GM21737 (cell line): ENCODE data around the gene ACTR3C.
"Not testable (repeated sequence)": the region's sequence is repeated elsewhere in the genome, so short reads cannot be mapped to it uniquely, and the experiment has no call there.

Experiments
- ATAC-seq: cut with Tn5 transposase; IDR thresholded peaks from one replicate; pipeline ENCODE4 v1.9.1; 2021; ENCODE audit warnings: mild to moderate bottlenecking, moderate library complexity; ENCODE audit not compliant: unreplicated experiment

Gene ACTR3C

DNA sequence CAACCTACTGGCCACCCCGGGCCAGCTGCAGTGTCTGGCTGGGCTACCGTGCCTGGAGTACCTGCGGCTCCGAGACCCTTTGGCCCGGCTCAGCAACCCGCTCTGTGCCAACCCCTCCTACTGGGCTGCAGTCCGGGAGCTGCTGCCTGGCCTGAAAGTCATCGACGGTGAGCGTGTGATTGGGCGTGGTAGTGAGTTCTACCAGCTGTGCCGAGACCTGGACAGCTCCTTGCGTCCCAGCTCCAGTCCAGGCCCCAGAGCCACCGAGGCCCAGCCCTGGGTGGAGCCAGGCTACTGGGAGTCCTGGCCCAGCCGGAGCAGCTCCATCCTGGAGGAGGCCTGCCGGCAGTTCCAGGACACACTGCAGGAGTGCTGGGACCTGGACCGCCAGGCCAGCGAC lies 13.8 kb upstream of the ACTR3C start:
- no peak for ATAC-seq

DNA sequence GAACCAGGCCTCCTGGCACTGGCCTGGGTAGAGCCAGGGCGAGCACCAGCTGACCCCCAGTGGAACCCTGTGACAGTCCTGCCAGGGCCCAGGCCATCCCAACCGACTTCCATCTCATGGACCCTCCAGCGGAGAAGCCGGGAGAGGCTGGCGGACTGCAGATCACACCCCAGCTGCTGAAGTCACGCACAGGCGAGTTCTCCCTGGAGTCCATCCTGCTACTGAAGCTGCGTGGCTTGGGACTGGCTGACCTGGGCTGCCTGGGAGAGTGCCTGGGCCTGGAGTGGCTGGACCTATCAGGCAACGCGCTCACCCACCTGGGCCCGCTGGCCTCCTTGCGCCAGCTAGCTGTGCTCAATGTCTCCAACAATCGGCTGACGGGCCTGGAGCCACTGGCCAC lies 13.4 kb upstream of the ACTR3C start:
- ATAC-seq: no peak

DNA sequence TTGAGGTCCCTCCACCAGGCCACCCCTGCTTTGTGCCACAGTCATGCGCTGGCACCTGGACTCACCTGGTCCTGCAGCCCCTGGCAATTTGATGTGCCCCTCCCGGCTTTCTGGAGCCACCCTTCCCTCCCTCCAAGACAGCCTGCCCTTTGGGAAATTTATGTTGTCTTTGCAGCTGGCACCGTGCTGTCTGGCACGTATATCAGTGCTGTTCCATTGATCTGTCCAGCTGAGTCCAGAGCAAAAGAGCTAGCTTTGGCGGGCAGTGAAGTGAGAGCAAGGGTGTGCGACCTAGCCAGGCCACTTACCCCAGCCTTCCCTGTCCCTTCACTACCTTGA lies 12.4 kb upstream of the ACTR3C start:
- ATAC-seq: no peak

DNA sequence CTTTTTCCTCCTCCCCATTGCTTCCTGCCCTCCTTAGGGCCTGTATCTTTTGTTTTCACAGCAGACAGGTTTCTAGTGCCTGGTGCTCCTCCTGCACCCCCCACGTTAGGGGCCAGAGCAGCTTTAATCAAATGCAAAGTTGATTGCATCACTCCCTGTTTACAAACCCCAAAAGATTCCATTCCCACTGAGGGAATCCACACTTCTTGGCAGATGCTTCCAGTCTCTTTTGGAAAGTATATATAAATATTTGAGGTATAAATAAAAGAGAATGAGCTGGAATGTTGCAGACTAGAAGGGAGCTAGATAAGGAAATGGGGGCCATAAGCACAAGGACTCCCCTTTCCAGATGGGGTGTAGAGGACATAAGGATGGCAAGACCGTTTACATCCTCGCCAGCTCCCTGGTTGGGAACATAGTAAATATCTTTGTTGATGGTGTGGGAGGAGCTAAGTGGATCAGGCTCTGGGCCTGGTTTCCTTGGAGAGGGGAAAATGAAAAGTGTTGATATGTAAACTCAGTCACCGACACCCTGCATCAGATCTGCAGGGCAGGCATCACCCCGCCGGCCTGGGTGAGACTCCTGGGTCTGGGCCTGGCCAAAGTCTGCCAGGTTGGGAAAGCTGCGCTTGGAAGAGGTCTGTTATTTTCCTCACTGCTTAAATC lies 11.9 kb upstream of the ACTR3C start:
- no peak for ATAC-seq

DNA sequence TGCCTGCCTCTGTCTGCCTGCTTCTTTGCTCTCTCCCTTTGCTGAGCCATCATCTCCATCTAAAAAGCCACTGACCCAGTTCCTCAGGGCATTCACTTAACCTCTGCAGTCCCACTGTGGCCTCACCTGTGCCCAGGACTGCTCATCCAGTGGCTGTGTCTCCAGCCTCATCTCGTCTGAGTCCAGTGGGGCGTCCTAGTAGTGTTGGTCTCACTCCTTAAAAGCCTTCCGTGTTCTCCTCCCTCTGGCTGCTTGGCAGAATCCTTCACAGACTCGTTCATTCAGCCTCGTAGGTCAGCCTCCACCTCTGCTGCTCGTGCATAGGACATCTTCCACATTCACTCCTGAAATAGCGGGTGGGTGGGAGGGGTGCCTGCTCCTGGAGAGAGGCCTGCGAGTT lies 10.8 kb upstream of the ACTR3C start:
- no peak for ATAC-seq

DNA sequence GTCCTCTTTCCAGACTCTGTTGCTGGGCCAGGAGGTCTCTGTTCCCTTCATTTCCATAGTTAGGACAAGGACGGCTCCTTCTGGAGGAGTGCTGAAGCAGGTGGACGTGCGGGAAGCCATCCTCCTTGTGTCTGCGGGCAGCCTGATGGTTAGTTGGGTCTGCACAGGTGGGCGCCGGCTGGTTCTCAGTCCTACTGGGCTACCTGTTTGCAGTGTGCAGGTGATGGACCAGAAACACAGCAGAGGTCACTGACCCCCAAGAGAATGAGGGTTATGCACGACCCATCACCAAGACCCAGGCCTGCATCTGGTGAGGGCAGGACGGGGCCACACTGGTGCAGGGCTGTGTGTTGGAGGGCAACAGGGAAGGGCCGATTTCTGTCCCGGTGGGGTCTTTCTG lies 10.3 kb upstream of the ACTR3C start:
- ATAC-seq: no peak

DNA sequence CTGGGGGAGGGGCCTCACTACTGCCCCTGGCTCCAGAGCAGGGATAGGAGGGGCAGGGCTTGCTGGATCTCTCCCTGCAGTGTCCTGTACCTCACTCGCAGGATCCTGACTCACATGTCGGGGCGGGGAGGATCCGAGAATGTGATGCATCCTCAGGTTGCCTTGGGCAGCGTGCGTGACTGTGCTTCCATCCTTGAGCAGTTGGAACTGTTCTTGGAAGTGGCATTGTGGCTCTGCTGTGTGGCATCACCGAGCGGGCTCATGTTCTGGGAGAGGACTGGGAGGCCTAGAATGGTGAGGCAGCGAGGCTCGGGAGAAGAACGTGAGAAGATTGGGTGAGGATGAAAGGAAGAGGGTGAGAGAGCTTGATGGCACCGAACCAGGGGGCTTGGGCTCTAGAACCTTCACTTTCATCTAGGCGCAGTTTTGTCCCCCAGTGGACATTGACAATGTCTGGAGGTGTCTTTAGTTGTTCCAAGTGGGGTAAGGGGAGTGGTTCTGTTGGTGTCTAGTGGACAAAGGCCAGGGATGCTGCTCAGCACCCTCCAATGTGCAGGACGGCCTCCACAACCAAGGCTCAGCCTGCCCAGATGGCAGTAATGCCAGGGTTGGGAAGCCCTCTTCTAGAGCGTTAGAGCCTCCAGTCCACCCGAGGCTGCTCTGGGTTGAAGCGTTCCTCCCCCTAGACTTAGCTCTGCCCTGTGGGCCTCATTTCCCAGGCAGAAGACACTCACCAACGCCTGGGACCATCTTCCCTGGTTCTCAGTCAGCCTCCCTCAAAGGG lies 9.7 kb upstream of the ACTR3C start:
- ATAC-seq: no peak

DNA sequence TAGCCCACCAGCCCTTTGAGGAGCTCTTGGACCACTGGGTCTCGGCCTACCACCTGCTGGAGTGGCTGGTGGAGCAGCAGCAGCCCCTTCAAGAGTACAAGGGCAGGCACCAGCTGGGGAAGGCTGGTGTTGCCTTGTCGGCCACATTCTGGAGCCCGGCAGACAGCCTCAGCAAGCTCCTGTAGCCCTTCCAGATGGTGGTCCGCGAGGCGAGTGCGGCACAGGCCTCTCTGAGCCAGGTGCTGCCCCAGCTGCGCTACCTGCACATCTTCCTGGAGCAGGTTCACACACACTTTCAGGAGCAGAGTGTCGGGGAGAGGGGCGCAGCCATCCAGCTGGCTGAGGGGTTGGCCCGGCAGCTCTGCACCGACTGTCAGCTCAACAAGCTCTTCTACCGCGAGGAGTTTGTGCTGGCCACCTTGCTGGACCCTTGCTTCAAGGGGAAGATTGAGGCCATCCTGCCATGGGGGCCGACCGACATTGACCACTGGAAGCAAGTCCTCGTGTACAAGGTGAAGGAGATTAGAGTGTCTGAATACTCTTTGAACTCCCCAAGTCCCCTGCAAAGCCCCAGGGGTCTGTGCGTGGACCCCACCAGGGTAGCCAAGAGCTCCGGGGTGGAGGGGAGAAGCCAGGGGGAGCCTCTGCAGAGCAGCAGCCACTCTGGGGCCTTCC lies 7.0 kb upstream of the ACTR3C start:
- ATAC-seq: no peak

DNA sequence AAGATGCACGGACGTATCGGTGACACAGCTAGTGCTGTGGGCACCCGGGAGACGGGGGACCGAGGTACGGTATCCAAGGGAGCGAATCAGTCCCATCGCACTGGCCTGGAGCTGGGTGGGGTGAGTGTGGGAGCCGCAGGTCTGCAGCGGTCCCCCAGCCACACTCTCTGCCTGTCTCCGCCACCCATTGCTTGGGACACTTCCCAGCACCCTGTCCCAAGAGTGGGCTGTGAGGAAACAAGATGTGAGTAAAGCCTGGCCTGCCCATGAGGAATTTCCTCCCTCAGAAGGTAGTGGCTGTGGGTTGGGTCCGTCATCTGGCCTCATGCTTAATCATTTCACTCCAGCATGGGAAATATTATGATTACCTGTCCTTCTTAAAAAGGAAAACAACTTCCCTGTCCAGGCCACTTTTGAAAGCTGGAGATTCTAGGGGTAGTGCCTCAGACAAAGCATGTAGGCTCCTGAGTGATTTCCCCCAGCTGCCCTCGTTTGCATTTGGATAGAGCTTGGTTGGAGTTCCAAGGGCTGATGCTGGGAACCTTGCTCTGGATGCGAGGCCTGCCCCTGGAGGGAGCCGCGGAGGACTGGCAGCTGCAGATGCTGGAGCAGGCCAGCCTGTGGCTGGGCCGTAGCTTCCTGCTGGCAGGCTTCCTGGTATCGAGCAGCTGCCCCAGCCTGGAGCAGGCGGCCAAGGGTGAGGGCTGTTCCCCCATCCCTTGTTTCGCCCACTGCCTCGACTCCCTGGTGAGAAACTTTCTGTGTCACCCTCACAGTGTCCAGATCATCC lies 6.2 kb upstream of the ACTR3C start:
- no peak for ATAC-seq

DNA sequence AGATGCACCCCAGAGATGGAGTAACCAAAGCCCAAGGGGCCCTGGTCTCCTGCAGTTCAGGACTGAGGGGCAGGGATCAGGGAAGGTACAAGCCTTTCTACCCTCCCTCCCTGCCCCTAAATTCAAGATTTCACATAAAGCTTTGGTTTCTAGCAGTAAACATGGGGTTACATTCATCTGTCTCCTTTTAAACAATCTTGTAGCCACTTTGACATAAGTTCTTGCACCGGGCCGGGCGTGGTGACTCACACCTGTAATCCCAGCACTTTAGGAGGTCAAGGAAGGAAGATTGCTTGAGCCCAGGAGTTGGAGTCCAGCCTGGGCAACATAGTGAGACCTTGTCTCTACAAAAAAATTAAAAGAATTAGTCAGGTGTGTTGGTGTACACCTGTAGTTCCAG lies 4.0 kb upstream of the ACTR3C start:
- ATAC-seq: no peak

DNA sequence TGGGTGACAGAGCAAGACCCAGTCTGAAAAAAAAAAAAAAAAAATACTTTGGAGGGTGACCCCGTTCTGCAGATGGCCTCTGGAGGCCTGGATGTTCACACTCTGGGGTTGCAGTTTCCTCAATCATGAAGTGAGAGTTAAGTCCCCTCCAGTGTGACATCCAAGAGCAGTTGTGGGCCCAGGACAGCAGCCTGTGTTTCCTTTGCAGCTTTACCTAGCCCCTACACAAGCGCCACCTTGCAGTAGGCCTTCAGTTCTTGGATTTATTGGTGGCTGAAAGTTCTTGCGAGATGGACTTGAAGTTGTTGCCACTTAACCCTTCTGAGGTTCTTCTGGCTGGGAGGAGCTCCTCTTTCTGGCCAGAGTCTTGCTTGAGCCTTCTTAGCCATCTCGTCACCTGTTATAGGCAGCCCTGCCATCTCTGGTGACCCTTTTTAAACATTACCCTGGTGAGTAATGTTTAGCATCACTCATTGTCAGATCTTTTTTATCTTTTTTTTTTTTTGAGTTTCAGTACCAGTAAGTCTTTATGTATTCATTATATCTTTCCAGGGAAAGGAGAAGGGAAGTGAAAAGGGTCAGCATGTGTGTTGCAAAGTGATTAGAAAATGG lies 3.4 kb upstream of the ACTR3C start:
- no peak for ATAC-seq

DNA sequence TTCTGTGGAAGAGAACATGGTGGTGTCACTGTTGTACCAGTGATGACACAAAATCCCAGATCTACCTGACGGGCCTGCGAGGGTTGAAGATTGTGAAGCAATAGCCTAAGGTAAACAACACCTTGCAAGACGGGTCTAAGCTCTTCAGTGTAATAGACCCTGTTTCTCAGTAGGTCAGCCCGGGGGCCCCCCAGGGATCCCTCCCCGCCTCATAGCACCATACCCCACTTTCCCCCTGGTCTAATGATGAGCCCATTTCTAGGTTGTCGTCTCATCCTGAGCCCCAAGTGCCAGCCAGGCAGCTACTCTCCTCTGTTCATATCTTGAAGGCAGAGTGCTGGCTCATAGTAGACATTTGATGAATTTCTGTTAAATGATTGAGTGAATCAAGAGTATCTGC lies 2.6 kb upstream of the ACTR3C start:
- no peak for ATAC-seq

DNA sequence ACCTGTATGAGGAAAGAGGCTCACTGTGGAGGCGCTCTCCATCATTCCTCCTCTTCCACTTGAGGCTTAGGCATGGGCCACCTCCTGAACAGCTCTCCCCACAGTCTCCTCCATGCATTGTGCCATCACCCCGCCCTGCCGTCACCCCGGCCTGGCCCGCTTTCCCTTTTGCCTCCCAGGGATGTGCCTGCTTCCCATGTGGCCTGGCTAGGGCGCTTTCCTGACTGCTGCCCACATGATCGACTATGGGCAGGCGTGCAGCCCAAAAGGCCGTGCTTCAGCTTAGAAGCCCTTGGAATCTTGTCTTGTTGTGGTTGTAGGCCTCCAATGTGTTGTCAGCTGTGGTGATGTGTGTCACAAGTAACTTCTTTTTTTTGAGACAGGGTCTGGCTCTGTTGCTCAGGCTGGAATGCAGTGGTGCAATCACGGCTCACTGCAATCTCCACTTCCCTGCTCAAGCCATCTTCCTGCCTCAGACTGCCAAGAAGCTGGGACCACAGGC lies 1.8 kb upstream of the ACTR3C start:
- ATAC-seq: no peak

DNA sequence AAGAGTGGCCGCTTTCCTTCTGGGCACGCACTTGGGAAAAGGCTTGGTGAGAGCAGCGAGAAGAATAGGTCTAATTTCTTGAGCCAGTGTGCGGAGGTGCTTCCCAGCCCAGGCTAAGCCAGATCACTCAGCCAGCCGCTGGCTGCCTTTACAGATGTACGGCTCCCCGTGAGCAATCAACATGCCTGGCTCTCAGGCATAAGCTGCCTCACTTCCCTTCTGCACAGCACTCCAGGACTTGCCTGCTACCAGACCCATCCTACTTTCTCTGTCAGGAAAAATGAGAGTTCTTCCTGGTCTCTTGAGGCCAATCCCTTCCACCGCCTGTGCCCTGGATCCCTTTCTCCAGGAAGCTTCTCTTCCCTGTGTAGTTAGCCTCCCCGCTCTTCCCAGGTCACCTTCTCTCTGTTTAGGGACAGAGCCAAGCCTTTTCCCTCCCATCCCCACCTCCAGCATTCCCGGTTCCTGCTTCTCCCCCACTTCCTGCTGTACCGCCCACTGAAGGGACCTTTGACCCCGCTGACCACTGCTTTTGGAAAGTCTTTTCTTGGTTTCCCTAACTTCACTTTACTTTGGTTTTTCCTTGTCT lies 1.1 kb upstream of the ACTR3C start:
- ATAC-seq: no peak

DNA sequence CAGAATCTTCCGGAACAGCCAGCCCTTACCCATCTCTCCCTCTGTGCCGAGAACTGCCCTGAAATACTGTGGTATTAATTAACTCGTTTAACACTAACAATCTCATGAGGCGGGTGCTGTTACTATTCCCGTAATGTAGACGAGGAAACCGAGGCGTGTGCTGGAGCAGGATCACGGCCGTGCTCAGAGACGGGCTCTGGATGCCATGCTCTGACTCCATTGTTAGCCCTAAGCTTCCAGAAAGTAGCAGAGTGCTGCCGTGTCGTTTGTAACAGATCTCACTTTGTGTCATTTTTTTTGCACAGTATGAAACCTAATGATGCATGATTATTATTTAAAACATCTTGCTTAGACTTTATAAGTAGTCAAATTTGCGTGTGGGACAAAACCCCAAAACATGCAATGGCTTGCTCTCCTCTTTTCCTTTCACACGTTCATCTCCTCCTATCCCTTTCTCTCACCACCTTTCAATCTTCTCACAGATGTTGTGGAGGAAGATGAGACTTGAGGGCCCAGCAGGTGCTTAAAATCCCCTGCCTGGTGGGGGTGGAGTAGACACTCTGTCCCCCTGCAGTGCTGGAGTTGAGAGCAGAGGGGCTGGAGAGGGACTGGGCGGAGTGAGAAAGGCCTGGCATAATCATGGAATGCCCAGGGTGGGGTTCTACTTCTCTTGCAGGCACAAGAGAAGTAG lies 482 bp upstream of the ACTR3C start:
- ATAC-seq: no peak

DNA sequence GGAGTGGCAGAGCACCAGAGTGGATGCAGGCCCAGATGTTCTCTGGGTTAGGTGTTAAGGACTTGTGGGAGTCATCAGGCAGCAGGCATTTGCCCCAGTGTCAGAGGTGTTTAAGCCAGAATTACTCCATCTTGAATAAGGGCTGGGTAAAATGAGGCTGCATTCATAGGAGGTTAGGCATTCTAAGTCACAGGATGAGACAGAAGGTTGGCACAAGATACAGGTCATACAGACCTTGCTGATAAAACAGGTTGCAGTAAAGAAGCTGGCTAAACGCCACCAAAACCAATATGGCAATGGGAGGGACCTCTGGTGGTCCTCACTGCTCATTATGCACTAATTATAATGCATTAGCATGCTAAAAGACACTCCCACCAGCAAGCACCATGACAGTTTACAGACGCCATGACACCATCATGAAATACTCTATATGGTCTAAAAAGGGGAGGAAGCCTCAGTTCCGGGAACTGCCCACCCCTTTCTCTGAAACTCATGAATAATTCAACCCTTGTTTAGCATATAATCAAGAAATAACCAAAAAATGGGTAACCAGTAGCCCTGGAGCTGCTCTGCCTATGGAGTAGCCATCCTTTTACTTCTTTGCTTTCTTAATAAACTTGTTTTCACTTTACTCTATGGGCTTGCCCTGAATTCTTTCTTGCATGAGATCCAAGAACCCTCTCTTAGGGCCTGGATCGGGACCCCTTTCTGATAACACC lies 1.1 kb downstream of the ACTR3C start:
- no peak for ATAC-seq

DNA sequence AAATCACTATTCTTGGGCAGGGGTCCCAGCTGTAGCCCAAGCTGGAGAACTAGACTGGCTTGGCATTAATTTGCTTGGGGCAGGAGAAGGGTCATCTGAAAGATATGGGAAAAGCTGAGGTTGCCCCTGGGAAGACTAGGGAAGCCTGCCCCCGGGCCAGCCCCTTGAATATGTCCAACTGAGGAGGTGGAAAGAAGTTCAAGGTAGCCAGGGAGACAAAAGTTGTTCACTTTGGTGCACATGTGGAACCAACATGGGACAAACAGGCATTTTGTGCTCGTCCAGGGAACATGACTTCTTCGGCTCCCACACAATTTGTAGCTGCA lies 1.6 kb downstream of the ACTR3C start:
- ATAC-seq: no peak

DNA sequence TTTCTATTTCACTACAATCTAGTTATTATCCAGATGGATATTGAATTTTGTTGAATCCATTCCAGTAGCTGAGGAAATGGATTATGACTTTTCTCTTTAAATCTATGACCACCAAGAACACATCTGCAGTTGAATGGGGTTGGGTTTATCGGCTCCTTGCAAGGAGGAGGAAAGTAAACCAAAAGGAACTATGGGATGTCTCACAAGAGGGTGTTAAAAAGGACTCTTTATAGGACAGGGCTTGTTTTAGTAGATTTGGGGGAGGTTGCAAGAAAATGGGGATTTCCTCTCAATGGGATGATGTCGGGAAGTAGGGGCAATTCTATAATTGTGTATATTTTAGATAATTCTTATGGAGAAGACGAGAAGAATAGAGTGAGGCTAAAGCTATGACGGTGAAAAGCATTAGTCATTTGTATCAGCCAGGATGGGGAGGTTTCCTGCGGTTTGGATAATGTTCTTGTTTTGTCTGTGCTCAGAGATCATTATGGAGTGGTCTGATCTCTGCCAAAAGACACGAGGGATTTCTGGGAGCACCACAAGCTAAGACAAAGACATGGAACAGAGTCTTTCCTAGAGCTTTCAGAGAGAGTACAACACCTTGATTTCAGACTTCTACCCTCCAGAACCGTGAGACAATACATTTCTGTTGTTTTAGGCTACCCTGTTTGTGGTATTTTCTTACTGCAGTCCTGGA lies 5.4 kb downstream of the ACTR3C start:
- ATAC-seq: no peak

DNA sequence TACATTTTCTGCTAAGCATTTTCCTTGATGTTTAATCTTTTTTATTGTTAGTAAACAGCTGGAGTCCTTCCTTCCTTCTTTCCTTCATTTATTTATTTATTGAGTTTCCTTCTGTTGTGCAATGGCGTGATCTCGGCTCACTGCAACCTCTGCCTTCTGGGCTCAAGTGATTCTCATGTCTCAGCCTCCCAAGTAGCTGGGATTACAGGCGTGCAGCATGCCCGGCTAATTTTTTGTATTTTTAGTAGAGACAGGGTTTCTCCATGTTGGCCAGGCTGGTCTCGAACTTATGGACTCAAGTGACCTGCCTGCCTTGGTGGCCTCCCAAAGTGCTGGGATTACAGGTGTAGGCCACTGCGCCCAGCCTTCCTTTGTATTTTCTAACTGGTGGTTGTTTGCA lies 6.4 kb downstream of the ACTR3C start:
- not testable (repeated sequence) for ATAC-seq
